K562 (cell line): Measurements from ENCODE around the gene PTAR1. TPM values are rescaled to one million over a fixed set of nuclear protein-coding genes. Genes with fewer than 3 reads are reported as not detected.

Experiments used
- FOXJ3 ChIP-seq: sonication (generic); formaldehyde crosslinking; IDR thresholded peaks from 2 replicates; pipeline ENCODE4 v1.4.0; 2020; ENCODE audit warnings: mild to moderate bottlenecking, missing genetic modification reagents
- GABPB1 ChIP-seq: sonication (generic); formaldehyde crosslinking; IDR thresholded peaks from 2 replicates; pipeline ENCODE4 v1.8.0; 2022; ENCODE audit warnings: mild to moderate bottlenecking, missing genetic modification reagents
- SREBF1 ChIP-seq: fragments of 150-350 bp; IDR thresholded peaks from 2 replicates; pipeline ENCODE4 v1.6.1; 2014; ENCODE audit warnings: antibody characterized with exemption, low read depth, low read length, borderline replicate concordance
- U2AF2 ChIP-seq: fragments of 200-400 bp; formaldehyde crosslinking; optimal IDR thresholded peaks from 2 replicates; pipeline ENCODE3; 2017; ENCODE audit warnings: low read depth, mild to moderate bottlenecking, low read length
- polyA plus RNA-seq, 8 experiments: library from polyadenylated mRNA; depleted of rRNA in 4 of 8; stranded (reverse) in 5 of 8; unstranded in 3 of 8; fragments of >200 nt; fragmentation: Nextera tagmentation in 2 of 8; fragmentation: Illumina TruSeq in 1 of 8; extraction: Ambion mirVana in 2 of 8; extraction: Trizol in 1 of 8; gene quantifications; 2 replicates each; pipeline versions ENCODE4 v1.2.1 to v1.2.3, GENCODE V29; 2011 to 2014; ENCODE audit warnings: inconsistent platforms in 1 of 8, missing spikeins in 1 of 8
- total RNA-seq, 7 experiments: library from RNA; depleted of rRNA in 6 of 7; stranded (reverse); fragments of >200 nt in 6 of 7; fragmentation: Illumina TruSeq in 2 of 7; extraction: Trizol in 2 of 7; gene quantifications; 2 replicates each; pipeline versions ENCODE4 v1.2.1 to v1.2.3, GENCODE V29; 2011 to 2021; ENCODE audit warnings: low replicate concordance in 1 of 7
- TF ChIP-seq, protein P1 (sequence below): fragments of 200-800 bp; sonication (Bioruptor generic); IDR thresholded peaks from 2 replicates; pipeline ENCODE4 v1.6.1; 2017; ENCODE audit warnings: missing genetic modification characterization, missing compliant biosample characterization
- TF ChIP-seq, protein P2 (sequence below), 2 experiments: fragments of 450-650 bp in 1 of 2; sonication (generic) in 1 of 2; formaldehyde crosslinking in 1 of 2; IDR thresholded peaks; 2 replicates each; pipeline versions ENCODE4 v1.7.1 to v1.9.0; 2016 to 2022; ENCODE audit warnings: inconsistent platforms in 1 of 2, mild to moderate bottlenecking in 1 of 2, missing genetic modification reagents in 1 of 2
- TF ChIP-seq, protein P3 (sequence below): sonication (generic); formaldehyde crosslinking; IDR thresholded peaks from 2 replicates; pipeline ENCODE4 v1.9.0; 2022; ENCODE audit warnings: mild to moderate bottlenecking, missing genetic modification reagents
- TF ChIP-seq, protein P4 (sequence below), 2 experiments: fragments of 200-800 bp in 1 of 2; sonication (Bioruptor generic) in 1 of 2; sonication (generic) in 1 of 2; formaldehyde crosslinking in 1 of 2; IDR thresholded peaks in 1 of 2; conservative IDR thresholded peaks in 1 of 2; 2 replicates each; pipeline versions ENCODE4 v1.5.0 to v1.6.1; 2016 to 2020; ENCODE audit warnings: missing compliant biosample characterization in 1 of 2, missing genetic modification characterization in 1 of 2, missing genetic modification reagents in 1 of 2
- TF ChIP-seq, protein P5 (sequence below): sonication (generic); IDR thresholded peaks from 2 replicates; pipeline ENCODE4 v1.6.1; 2016
- TF ChIP-seq, protein P6 (sequence below): sonication (generic); formaldehyde crosslinking; IDR thresholded peaks from 2 replicates; pipeline ENCODE4 v1.9.0; 2022; ENCODE audit warnings: mild to moderate bottlenecking, missing genetic modification reagents

The PTAR1 gene
- total and polyA plus RNA-seq, 9 of the 15 experiments (the other 6 are each of a cell fraction or from before 2014, with no cell fraction given), result 10.1 to 48.0 (median 28.0) TPM

DNA sequence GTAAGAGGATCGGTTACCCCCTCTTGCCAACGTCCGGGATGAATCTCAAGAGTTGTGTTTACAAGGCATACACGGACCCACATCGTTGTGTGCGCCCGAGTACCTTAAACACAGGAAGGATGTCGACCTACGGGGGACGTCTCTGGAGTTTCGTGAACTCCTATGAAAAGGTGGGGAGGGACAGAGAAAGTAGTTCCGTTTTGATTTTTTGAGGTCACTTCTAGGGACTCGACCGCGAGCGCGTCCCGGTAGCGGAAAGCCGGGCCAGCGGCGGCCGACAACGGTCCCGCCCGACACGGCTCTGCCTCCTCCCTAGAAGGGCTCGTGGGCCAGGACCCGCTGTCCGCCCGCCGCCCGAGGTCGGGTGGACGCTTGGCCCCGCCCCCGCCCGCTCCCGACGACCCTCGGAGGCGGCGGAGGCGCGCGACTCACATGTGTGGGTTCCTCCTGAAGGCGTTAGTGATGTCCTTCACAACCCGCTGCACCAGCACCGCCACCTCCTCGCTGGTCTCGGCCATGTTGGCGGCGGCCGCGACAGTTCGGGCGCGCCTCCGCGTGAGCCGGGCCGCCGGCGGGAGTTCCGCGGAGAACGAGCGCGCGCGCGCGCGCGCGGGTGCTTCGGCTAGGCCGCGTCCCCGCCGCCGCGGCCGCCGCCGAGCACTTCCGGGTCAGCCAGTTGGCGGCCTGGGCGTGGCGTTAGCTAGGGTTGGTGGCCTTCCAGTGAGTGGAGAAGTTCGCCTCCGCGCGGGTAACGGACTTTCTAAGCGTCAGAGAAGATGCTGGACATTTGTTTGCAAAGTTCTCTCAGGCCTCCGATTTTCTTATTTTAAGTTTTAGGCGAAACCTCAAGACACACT lies at the start of gene PTAR1 (continued):
- TF ChIP-seq, protein P1, sequence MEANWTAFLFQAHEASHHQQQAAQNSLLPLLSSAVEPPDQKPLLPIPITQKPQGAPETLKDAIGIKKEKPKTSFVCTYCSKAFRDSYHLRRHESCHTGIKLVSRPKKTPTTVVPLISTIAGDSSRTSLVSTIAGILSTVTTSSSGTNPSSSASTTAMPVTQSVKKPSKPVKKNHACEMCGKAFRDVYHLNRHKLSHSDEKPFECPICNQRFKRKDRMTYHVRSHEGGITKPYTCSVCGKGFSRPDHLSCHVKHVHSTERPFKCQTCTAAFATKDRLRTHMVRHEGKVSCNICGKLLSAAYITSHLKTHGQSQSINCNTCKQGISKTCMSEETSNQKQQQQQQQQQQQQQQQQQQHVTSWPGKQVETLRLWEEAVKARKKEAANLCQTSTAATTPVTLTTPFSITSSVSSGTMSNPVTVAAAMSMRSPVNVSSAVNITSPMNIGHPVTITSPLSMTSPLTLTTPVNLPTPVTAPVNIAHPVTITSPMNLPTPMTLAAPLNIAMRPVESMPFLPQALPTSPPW, result peak; percentile 54; the same call in 1 of the 2 replicates
- TF ChIP-seq, protein P2, sequence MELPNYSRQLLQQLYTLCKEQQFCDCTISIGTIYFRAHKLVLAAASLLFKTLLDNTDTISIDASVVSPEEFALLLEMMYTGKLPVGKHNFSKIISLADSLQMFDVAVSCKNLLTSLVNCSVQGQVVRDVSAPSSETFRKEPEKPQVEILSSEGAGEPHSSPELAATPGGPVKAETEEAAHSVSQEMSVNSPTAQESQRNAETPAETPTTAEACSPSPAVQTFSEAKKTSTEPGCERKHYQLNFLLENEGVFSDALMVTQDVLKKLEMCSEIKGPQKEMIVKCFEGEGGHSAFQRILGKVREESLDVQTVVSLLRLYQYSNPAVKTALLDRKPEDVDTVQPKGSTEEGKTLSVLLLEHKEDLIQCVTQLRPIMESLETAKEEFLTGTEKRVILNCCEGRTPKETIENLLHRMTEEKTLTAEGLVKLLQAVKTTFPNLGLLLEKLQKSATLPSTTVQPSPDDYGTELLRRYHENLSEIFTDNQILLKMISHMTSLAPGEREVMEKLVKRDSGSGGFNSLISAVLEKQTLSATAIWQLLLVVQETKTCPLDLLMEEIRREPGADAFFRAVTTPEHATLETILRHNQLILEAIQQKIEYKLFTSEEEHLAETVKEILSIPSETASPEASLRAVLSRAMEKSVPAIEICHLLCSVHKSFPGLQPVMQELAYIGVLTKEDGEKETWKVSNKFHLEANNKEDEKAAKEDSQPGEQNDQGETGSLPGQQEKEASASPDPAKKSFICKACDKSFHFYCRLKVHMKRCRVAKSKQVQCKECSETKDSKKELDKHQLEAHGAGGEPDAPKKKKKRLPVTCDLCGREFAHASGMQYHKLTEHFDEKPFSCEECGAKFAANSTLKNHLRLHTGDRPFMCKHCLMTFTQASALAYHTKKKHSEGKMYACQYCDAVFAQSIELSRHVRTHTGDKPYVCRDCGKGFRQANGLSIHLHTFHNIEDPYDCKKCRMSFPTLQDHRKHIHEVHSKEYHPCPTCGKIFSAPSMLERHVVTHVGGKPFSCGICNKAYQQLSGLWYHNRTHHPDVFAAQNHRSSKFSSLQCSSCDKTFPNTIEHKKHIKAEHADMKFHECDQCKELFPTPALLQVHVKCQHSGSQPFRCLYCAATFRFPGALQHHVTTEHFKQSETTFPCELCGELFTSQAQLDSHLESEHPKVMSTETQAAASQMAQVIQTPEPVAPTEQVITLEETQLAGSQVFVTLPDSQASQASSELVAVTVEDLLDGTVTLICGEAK (IDR thresholded peaks at IDR 0.05), result peak; percentile 60; the same call in 1 of the 2 replicates
- TF ChIP-seq, protein P2 (CRISPR knock-in tag; IDR thresholded peaks at IDR 0.05), result no peak
- TF ChIP-seq, protein P3, sequence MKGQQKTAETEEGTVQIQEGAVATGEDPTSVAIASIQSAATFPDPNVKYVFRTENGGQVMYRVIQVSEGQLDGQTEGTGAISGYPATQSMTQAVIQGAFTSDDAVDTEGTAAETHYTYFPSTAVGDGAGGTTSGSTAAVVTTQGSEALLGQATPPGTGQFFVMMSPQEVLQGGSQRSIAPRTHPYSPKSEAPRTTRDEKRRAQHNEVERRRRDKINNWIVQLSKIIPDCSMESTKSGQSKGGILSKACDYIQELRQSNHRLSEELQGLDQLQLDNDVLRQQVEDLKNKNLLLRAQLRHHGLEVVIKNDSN (CRISPR knock-in tag), result no peak
- TF ChIP-seq U2AF2 (no peak), SREBF1 (no peak), GABPB1 (CRISPR knock-in tag) (peak; percentile 91), FOXJ3 (no peak)
- TF ChIP-seq, protein P4, sequence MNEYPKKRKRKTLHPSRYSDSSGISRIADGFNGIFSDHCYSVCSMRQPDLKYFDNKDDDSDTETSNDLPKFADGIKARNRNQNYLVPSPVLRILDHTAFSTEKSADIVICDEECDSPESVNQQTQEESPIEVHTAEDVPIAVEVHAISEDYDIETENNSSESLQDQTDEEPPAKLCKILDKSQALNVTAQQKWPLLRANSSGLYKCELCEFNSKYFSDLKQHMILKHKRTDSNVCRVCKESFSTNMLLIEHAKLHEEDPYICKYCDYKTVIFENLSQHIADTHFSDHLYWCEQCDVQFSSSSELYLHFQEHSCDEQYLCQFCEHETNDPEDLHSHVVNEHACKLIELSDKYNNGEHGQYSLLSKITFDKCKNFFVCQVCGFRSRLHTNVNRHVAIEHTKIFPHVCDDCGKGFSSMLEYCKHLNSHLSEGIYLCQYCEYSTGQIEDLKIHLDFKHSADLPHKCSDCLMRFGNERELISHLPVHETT (CRISPR knock-in tag; conservative IDR thresholded peaks at IDR 0.05 in 1 of 2, IDR thresholded peaks at IDR 0.05 in 1 of 2), result peak in 1 of 2 experiments; percentile 78; a peak in 1 of 4 replicates
- TF ChIP-seq, protein P5, sequence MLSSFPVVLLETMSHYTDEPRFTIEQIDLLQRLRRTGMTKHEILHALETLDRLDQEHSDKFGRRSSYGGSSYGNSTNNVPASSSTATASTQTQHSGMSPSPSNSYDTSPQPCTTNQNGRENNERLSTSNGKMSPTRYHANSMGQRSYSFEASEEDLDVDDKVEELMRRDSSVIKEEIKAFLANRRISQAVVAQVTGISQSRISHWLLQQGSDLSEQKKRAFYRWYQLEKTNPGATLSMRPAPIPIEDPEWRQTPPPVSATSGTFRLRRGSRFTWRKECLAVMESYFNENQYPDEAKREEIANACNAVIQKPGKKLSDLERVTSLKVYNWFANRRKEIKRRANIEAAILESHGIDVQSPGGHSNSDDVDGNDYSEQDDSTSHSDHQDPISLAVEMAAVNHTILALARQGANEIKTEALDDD, result no peak
- TF ChIP-seq, protein P6, sequence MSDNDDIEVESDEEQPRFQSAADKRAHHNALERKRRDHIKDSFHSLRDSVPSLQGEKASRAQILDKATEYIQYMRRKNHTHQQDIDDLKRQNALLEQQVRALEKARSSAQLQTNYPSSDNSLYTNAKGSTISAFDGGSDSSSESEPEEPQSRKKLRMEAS (CRISPR knock-in tag), result no peak
